OCI-LY1 (cell line): Measurements from ENCODE around the gene ANO2.

ENCODE experiments used
- H2AFZ ChIP-seq: fragments of 200-600 bp; sonication (generic), shearing (Covaris generic); 2 replicates; pipeline ENCODE4 v1.6.0; 2014; ENCODE audit warnings: antibody characterized with exemption, mild to moderate bottlenecking, low read length
- H3F3A ChIP-seq: fragments of 200-600 bp; sonication (generic), shearing (Covaris generic); 2 replicates; pipeline ENCODE4 v1.6.0; 2014; ENCODE audit warnings: mild to moderate bottlenecking, antibody characterized with exemption, low read length, moderate library complexity; ENCODE audit not compliant: insufficient read depth
- H3K27ac ChIP-seq: fragments of 200-600 bp; sonication (generic); 2 replicates; pipeline ENCODE4 v1.5.1; 2014; ENCODE audit warnings: low read length, mixed run types, mild to moderate bottlenecking, low read depth; ENCODE audit not compliant: poor library complexity, severe bottlenecking
- H3K27me3 ChIP-seq: fragments of 200-600 bp; sonication (generic); 2 replicates; pipeline ENCODE4 v1.6.0; 2014; ENCODE audit warnings: antibody characterized with exemption, mild to moderate bottlenecking, low read length, moderate library complexity; ENCODE audit not compliant: insufficient read depth
- H3K36me3 ChIP-seq: fragments of 200-600 bp; sonication (generic); 2 replicates; pipeline ENCODE4 v1.6.1; 2014; ENCODE audit warnings: mild to moderate bottlenecking, antibody characterized with exemption, low read length, moderate library complexity, mixed read lengths; ENCODE audit not compliant: insufficient read depth
- H3K4me1 ChIP-seq: fragments of 200-600 bp; sonication (generic); 2 replicates; pipeline ENCODE4 v1.5.1; 2014; ENCODE audit warnings: mild to moderate bottlenecking, low read length, moderate library complexity; ENCODE audit not compliant: insufficient read depth, severe bottlenecking
- H3K4me2 ChIP-seq: fragments of 200-600 bp; sonication (generic), shearing (Covaris generic); 2 replicates; pipeline ENCODE4 v1.6.1; 2014; ENCODE audit warnings: low read length
- H3K4me3 ChIP-seq: fragments of 200-600 bp; sonication (generic); 2 replicates; pipeline ENCODE4 v1.5.1; 2014; ENCODE audit warnings: low read length, low read depth, mild to moderate bottlenecking, mixed read lengths; ENCODE audit not compliant: poor library complexity, severe bottlenecking
- H3K79me2 ChIP-seq: fragments of 200-600 bp; shearing (Covaris generic); 2 replicates; pipeline ENCODE4 v1.6.1; 2016; ENCODE audit warnings: mixed run types, low read length, mixed read lengths; ENCODE audit not compliant: insufficient read depth
- H3K9ac ChIP-seq: fragments of 200-600 bp; sonication (generic), shearing (Covaris generic); 2 replicates; pipeline ENCODE4 v1.6.1; 2014; ENCODE audit warnings: mild to moderate bottlenecking, low read length, mixed read lengths
- H3K9me2 ChIP-seq: fragments of 200-600 bp; sonication (generic), shearing (Covaris generic); 2 replicates; pipeline ENCODE4 v1.6.1; 2014; ENCODE audit warnings: low read depth, mild to moderate bottlenecking, low read length, mixed read lengths
- H3K9me3 ChIP-seq: fragments of 200-600 bp; shearing (Covaris generic); 2 replicates; pipeline ENCODE4 v1.6.1; 2014; ENCODE audit warnings: low read length, mixed read lengths
- H4K20me1 ChIP-seq: fragments of 200-600 bp; sonication (generic), shearing (Covaris generic); 2 replicates; pipeline ENCODE4 v1.6.0; 2016; ENCODE audit warnings: mild to moderate bottlenecking, low read length; ENCODE audit not compliant: insufficient read depth
- CTCF ChIP-seq: fragments of 200-600 bp; sonication (generic), shearing (Covaris generic); IDR thresholded peaks from 2 replicates; pipeline ENCODE4 v1.5.1; 2017; ENCODE audit warnings: mild to moderate bottlenecking, antibody characterized with exemption, low read length, moderate library complexity, mixed read lengths
- EZH2 ChIP-seq: fragments of 200-600 bp; sonication (generic), shearing (Covaris generic); IDR thresholded peaks from 2 replicates; pipeline ENCODE4 v1.8.0; 2017; ENCODE audit warnings: borderline replicate concordance, mixed run types, mild to moderate bottlenecking, antibody characterized with exemption, low read length, moderate library complexity, mixed read lengths

Gene ANO2

GRCh38 chr12:5796959-5797225 lies 148.2 kb downstream of the ANO2 start:
- Histone ChIP-seq H3K4me1 (no peaks in the 10 kb centered on the region), H3K27me3 (no peaks in the 10 kb centered on the region), H3K4me3 (no peak overlapping the region), H3K79me2 (no peaks in the 10 kb centered on the region), H2AFZ (no peak overlapping the region), H3K4me2 (no peak overlapping the region), H3K9me3 (no peaks in the 10 kb centered on the region), H3K9me2 (no peaks in the 10 kb centered on the region), H3K27ac (no peak overlapping the region), H3K9ac (no peak overlapping the region), H3K36me3 (no peaks in the 10 kb centered on the region), H3F3A (no peaks in the 10 kb centered on the region), H4K20me1 (no peaks in the 10 kb centered on the region)
- no peak for TF ChIP-seq CTCF
- no peak for TF ChIP-seq EZH2

GRCh38 chr12:5796171-5796958 lies 148.7 kb downstream of the ANO2 start:
- TF ChIP-seq CTCF (peak; percentile 64), EZH2 (no peak)
- no peak overlapping the region for H2AFZ ChIP-seq

GRCh38 chr12:5794156-5794555 lies 150.9 kb downstream of the ANO2 start:
- Histone ChIP-seq H3K9me3 (no peaks in the 10 kb centered on the region), H3K9ac (no peak overlapping the region), H2AFZ (no peak overlapping the region), H3F3A (no peaks in the 10 kb centered on the region), H3K27ac (no peak overlapping the region), H3K27me3 (no peaks in the 10 kb centered on the region), H3K79me2 (no peaks in the 10 kb centered on the region), H3K4me1 (no peaks in the 10 kb centered on the region), H3K4me3 (no peak overlapping the region), H3K9me2 (no peaks in the 10 kb centered on the region), H3K36me3 (no peaks in the 10 kb centered on the region), H3K4me2 (no peak overlapping the region), H4K20me1 (no peaks in the 10 kb centered on the region)
- TF ChIP-seq CTCF: no peak
- no peak for TF ChIP-seq EZH2

More at GRCh38 chr12:5796171-5796958, 148.7 kb downstream of the ANO2 start:
- H3K79me2 ChIP-seq: no peaks in the 10 kb centered on the region
- H3K9me2 ChIP-seq: no peaks in the 10 kb centered on the region
- H3K4me3 ChIP-seq: no peak overlapping the region
- no peak overlapping the region for H3K9ac ChIP-seq
- H3K36me3 ChIP-seq: no peaks in the 10 kb centered on the region
- H3K27me3 ChIP-seq: no peaks in the 10 kb centered on the region
- H4K20me1 ChIP-seq: no peaks in the 10 kb centered on the region
- H3K4me1 ChIP-seq: no peaks in the 10 kb centered on the region
- no peaks in the 10 kb centered on the region for H3F3A ChIP-seq
- no peaks in the 10 kb centered on the region for H3K9me3 ChIP-seq
- H3K4me2 ChIP-seq: no peak overlapping the region
- no peak overlapping the region for H3K27ac ChIP-seq
